B cell (primary cell): ENCODE measurements around the gene TMEM126A. TPM values are rescaled to one million over a fixed set of nuclear protein-coding genes. Genes with fewer than 3 reads are reported as not detected.

Source experiments
- ATAC-seq: fragments of 200-7000 bp; cut with Tn5 transposase; one replicate; pipeline ENCODE4 v1.10.0; 2021; ENCODE audit warnings: low read depth, mild to moderate bottlenecking, moderate number of reproducible peaks, moderate library complexity
- CTCF ChIA-PET: fragments of 350-600 bp; sonication (Branson Sonifier 250); formaldehyde crosslinking; loops from one replicate; lab custom pipeline; 2021; ENCODE audit warnings: antibody characterized with exemption, inconsistent platforms; lab: Charles Lee
- POLR2A ChIA-PET: fragments of 350-600 bp; sonication (Branson Sonifier 250); formaldehyde crosslinking; loops from one replicate; lab custom pipeline; 2021; ENCODE audit warnings: antibody characterized with exemption; lab: Charles Lee
- DNase-seq: peaks from one replicate; pipeline ENCODE4 v3.0.0; 2013
- H2AFZ ChIP-seq: 2 replicates; pipeline ENCODE4 v1.6.1; 2012; ENCODE audit warnings: mild to moderate bottlenecking, low read depth, low read length; ENCODE audit not compliant: insufficient read depth, poor library complexity, severe bottlenecking
- H3K27ac ChIP-seq, 2 donors: 1 replicate in 1 of 2; 2 replicates in 1 of 2; pipeline ENCODE4 v1.5.1; 2012 to 2013; ENCODE audit warnings: low read length in 2 of 2, mild to moderate bottlenecking in 2 of 2, moderate library complexity in 1 of 2
- H3K27me3 ChIP-seq, 4 experiments: fragments of 200-600 bp in 1 of 4; sonication (generic) in 1 of 4; replicated peaks in 1 of 4; 1 replicate in 2 of 4; 2 replicates in 2 of 4; pipeline versions ENCODE4 v1.6.1 to v1.7.0; 2013 to 2016; ENCODE audit warnings: low read length in 3 of 4, mild to moderate bottlenecking in 2 of 4, mixed read lengths in 1 of 4, moderate library complexity in 1 of 4; ENCODE audit not compliant: insufficient read depth in 4 of 4, control insufficient read depth in 3 of 4; ENCODE audit errors: control extremely low read depth in 1 of 4
- H3K36me3 ChIP-seq, 2 experiments: replicated peaks in 1 of 2; 1 replicate in 1 of 2; 2 replicates in 1 of 2; pipeline versions ENCODE4 v1.6.1 to v1.7.1; 2013; ENCODE audit warnings: low read length in 1 of 2; ENCODE audit not compliant: insufficient read depth in 2 of 2, control insufficient read depth in 1 of 2; ENCODE audit errors: control extremely low read depth in 1 of 2, extremely low read depth in 1 of 2
- H3K4me1 ChIP-seq, 2 donors: fragments of 200-600 bp in 1 of 2; sonication (generic) in 1 of 2; 1 replicate in 1 of 2; 2 replicates in 1 of 2; pipeline versions ENCODE4 v1.5.1 to v1.6.1; 2013 to 2017; ENCODE audit warnings: low read length in 2 of 2; ENCODE audit not compliant: control insufficient read depth in 2 of 2, insufficient read depth in 2 of 2
- H3K4me2 ChIP-seq: replicated peaks from 2 replicates; pipeline ENCODE3; 2012; ENCODE audit warnings: mild to moderate bottlenecking, low read depth, low read length; ENCODE audit not compliant: poor library complexity, severe bottlenecking
- H3K4me3 ChIP-seq, 5 experiments: fragments of 200-600 bp in 1 of 5; sonication (generic) in 1 of 5; 1 replicate in 3 of 5; 2 replicates in 2 of 5; pipeline versions ENCODE4 v1.5.1 to v1.7.0; 2011 to 2016; ENCODE audit warnings: low read length in 4 of 5, mild to moderate bottlenecking in 4 of 5, low read depth in 2 of 5, control low read depth in 1 of 5, moderate library complexity in 1 of 5; ENCODE audit not compliant: insufficient read depth in 1 of 5; ENCODE audit errors: control extremely low read depth in 1 of 5, extremely low read depth in 1 of 5
- H3K79me2 ChIP-seq: fragments of 200-600 bp; sonication (generic); one replicate; pipeline ENCODE4 v1.6.0; 2016; ENCODE audit warnings: low read length; ENCODE audit not compliant: control insufficient read depth, insufficient read depth
- H3K9ac ChIP-seq: fragments of 200-600 bp; sonication (generic); 2 replicates; pipeline ENCODE4 v1.6.1; 2017; ENCODE audit warnings: mild to moderate bottlenecking, low read length, moderate library complexity
- H3K9me3 ChIP-seq, 3 donors: one replicate each; pipeline versions ENCODE4 v1.6.1 to v1.7.1; 2013; ENCODE audit warnings: low read length in 2 of 3; ENCODE audit not compliant: control insufficient read depth in 2 of 3, insufficient read depth in 1 of 3; ENCODE audit errors: control extremely low read depth in 1 of 3
- H4K20me1 ChIP-seq: 2 replicates; pipeline ENCODE4 v1.6.0; 2012; ENCODE audit warnings: mild to moderate bottlenecking, low read length; ENCODE audit not compliant: insufficient read depth, control insufficient read depth, poor library complexity, severe bottlenecking
- H3K27ac Mint-ChIP-seq: one replicate; pipeline ENCODE4 v1.8.0; 2021; ENCODE audit warnings: mixed read lengths
- H3K27me3 Mint-ChIP-seq: one replicate; pipeline ENCODE4 v1.8.0; 2021; ENCODE audit warnings: mixed read lengths
- H3K4me1 Mint-ChIP-seq: one replicate; pipeline ENCODE4 v1.8.0; 2021; ENCODE audit warnings: mixed read lengths
- H3K4me3 Mint-ChIP-seq: one replicate; pipeline ENCODE4 v1.8.0; 2021; ENCODE audit warnings: mixed read lengths
- H3K9me3 Mint-ChIP-seq: one replicate; pipeline ENCODE4 v1.8.0; 2022; ENCODE audit warnings: mixed read lengths; ENCODE audit not compliant: insufficient read depth
- CTCF ChIP-seq: fragments of 200-600 bp; IDR thresholded peaks from one replicate; pipeline ENCODE4 v1.8.0; 2022; ENCODE audit warnings: antibody characterized with exemption, mild to moderate bottlenecking
- EZH2 ChIP-seq: IDR thresholded peaks from 2 replicates; pipeline ENCODE4 v1.6.1; 2012; ENCODE audit warnings: borderline replicate concordance, low read depth, mild to moderate bottlenecking, moderate library complexity, low read length; ENCODE audit not compliant: insufficient read depth, poor library complexity, severe bottlenecking
- WGBS: methylation state at CpG from one replicate; pipeline ENCODE4 v1.1.5; 2013; ENCODE audit warnings: missing lambda C conversion rate; ENCODE audit not compliant: insufficient coverage; 5-methylcytosine and 5-hydroxymethylcytosine counted together
- intact Hi-C: fragments of 100-400 bp; cut with micrococcal nuclease; formaldehyde crosslinking; loops from one replicate; pipeline ENCODE4 v1.10.0; 2022
- polyA plus RNA-seq: library from polyadenylated mRNA; depleted of rRNA; stranded (reverse); fragments of >200 nt; gene quantifications from 2 replicates; pipeline ENCODE4 v1.2.3, GENCODE V29; 2012
- total RNA-seq, 2 donors: library from RNA; stranded (reverse); fragments of 120-200 nt in 1 of 2; gene quantifications; 1 replicate in 1 of 2; 2 replicates in 1 of 2; pipeline versions ENCODE4 v1.2.3 to v1.2.4, GENCODE V29; 2013 to 2022

Gene TMEM126A
- total and polyA plus RNA-seq, 2 donors (not counting 1 experiment from before 2014, with no cell fraction given), result 15.8 to 19.1 TPM

- Histone ChIP-seq H3K27ac (no peak overlapping the region), H3K36me3 (no peaks in the 10 kb centered on the region), H3K4me1 (peaks cover 7 to 9% of the 10 kb centered on the region in 2 donors), H3K79me2 (peaks cover 16% of the 10 kb centered on the region), H3K4me3 (no peak overlapping the region), H3K9me3 (no peaks in the 10 kb centered on the region), H3K4me2 (no peak overlapping the region), H3K9ac (no peak overlapping the region), H4K20me1 (no peaks in the 10 kb centered on the region), H2AFZ (no peak overlapping the region), H3K27me3 (peaks cover 0 to 12% (median 4%) of the 10 kb centered on the region in 4 experiments)
- TF ChIP-seq CTCF (no peak), EZH2 (no peak)
- H3K27me3 Mint-ChIP-seq, result peaks cover 28% of the 10 kb centered on the region
- no peak for ATAC-seq
- intact Hi-C loops, result no loop called here
- DNase-seq, result no peak
- WGBS, result 88% methylated on average over 2 of the region's 2 CpGs
- no peaks in the 10 kb centered on the region for H3K9me3 Mint-ChIP-seq
- ChIA-PET CTCF (no interaction called here), POLR2A (no interaction called here)
- no peak overlapping the region for H3K27ac Mint-ChIP-seq
- H3K4me1 Mint-ChIP-seq, result peaks cover 10% of the 10 kb centered on the region
- no peak overlapping the region for H3K4me3 Mint-ChIP-seq
Measured at GRCh38 chr11:85643191-85643614, 4.6 kb upstream of the TMEM126A start.

GRCh38 chr11:85647078-85647477, 689 bp upstream of the TMEM126A start:
- Histone ChIP-seq H3K79me2 (peaks cover 30% of the 10 kb centered on the region), H3K27ac (peak overlapping the region; percentile 71 to 91), H3K9me3 (no peaks in the 10 kb centered on the region), H4K20me1 (no peaks in the 10 kb centered on the region), H3K4me1 (peaks cover 12 to 13% of the 10 kb centered on the region in 2 donors), H3K4me2 (peak overlapping the region; percentile 81), H2AFZ (peak overlapping the region; percentile 91), H3K36me3 (peaks cover 0 to 9% of the 10 kb centered on the region in 2 experiments), H3K27me3 (peaks cover 0 to 12% (median 4%) of the 10 kb centered on the region in 4 experiments), H3K4me3 (peak overlapping the region; percentile 79 to 87 (median 85)), H3K9ac (peak overlapping the region; percentile 86)
- DNase-seq (no peak), ATAC-seq (no peak)
- no peak for TF ChIP-seq EZH2
- TF ChIP-seq CTCF, result no peak
- Mint-ChIP-seq H3K4me1 (peaks cover 18% of the 10 kb centered on the region), H3K9me3 (no peaks in the 10 kb centered on the region), H3K27me3 (peaks cover 20% of the 10 kb centered on the region), H3K4me3 (peak overlapping the region; percentile 89), H3K27ac (peak overlapping the region; percentile 93)
- POLR2A ChIA-PET, result interaction anchor here (1.3 to 2.4 kb wide), 3 partner anchors 9 to 20 kb away, joined by 5 to 20 read pairs (median 8); partner anchors contain the start of genes CREBZF, DLG2 and TMEM126B
- no CpG with 5 or more reads among the region's 2 CpGs for WGBS
- CTCF ChIA-PET, result interaction anchor here (1.3 to 2.3 kb wide), 2 partner anchors 18 to 19 kb away, joined by 7 to 8 read pairs; partner anchors contain the start of genes CREBZF and TMEM126B
- intact Hi-C loops, result loop anchor here (1.0 to 5.0 kb wide), 5 partner anchors 18 to 1390 kb away; partner anchors contain the start of genes CREBZF, HIKESHI, PICALM and TMEM126B
